ENCODE data around the gene CDKN2C.

- no peak for TF ChIP-seq EZH2 (IDR thresholded peaks at IDR 0.05; ENCODE audit: low read depth, unreplicated experiment)
- no peak for TF ChIP-seq CTCF (conservative IDR thresholded peaks at IDR 0.05; ENCODE audit: low read depth in 2 of 2)
- TF ChIP-seq REST (IDR thresholded peaks at IDR 0.05; ENCODE audit: unreplicated experiment), result no peak
- no peak for TF ChIP-seq POLR2AphosphoS5 (IDR thresholded peaks at IDR 0.05; ENCODE audit: low read depth)
- no peak for TF ChIP-seq STAT1 (IDR thresholded peaks at IDR 0.05; ENCODE audit: unreplicated experiment)
- TF ChIP-seq CREB1 (CRISPR knock-in tag; IDR thresholded peaks at IDR 0.05; ENCODE audit: low read depth), result no peak
- no peak for TF ChIP-seq EZH2phosphoT487 (IDR thresholded peaks at IDR 0.05; ENCODE audit: unreplicated experiment)
- no peak for TF ChIP-seq JUNB (IDR thresholded peaks at IDR 0.05; ENCODE audit: unreplicated experiment)
- no peak for TF ChIP-seq ZNF331 (CRISPR knock-in tag; IDR thresholded peaks at IDR 0.05; ENCODE audit: low read depth)
- TF ChIP-seq NANOG (IDR thresholded peaks at IDR 0.05; ENCODE audit: borderline replicate concordance), result no peak
These were observed 15.0 kb downstream of the CDKN2C start for GRCh38 chr1:50985094-50985493.
